GM18951 (cell line): Measurements from ENCODE around the gene BIRC6.

Experiments
- POLR2A ChIP-seq: IDR thresholded peaks from 4 replicates; pipeline ENCODE4 v1.6.1; 2011; ENCODE audit warnings: mild to moderate bottlenecking; ENCODE audit not compliant: insufficient read length, insufficient read depth; ENCODE audit errors: extremely low read depth
- in situ Hi-C: fragments of 300-500 bp; cut with MboI; formaldehyde crosslinking; loops from one replicate; pipeline ENCODE4 v1.12.0; 2022; ENCODE audit warnings: low sequenced_read_pairs, mixed read lengths, inconsistent platforms; ENCODE audit not compliant: unreplicated experiment

BIRC6 gene

GRCh38 chr2:32482471-32482870 is 125.6 kb downstream of the BIRC6 start:
- no peak for TF ChIP-seq POLR2A
- in situ Hi-C loops: no loop called here

- in situ Hi-C loops: no loop called here
- TF ChIP-seq POLR2A: no peak
These were observed 128.1 kb downstream of the BIRC6 start for GRCh38 chr2:32484937-32485336.

- in situ Hi-C loops: no loop called here
- TF ChIP-seq POLR2A: no peak
These were observed 128.6 kb downstream of the BIRC6 start for GRCh38 chr2:32485399-32485798.

GRCh38 chr2:32489061-32489460 is 132.2 kb downstream of the BIRC6 start:
- in situ Hi-C loops: no loop called here

GRCh38 chr2:32491346-32491745 is 134.5 kb downstream of the BIRC6 start:
- in situ Hi-C loops: no loop called here
- TF ChIP-seq POLR2A: no peak

More at GRCh38 chr2:32489061-32489460, 132.2 kb downstream of the BIRC6 start:
- TF ChIP-seq POLR2A: no peak

GRCh38 chr2:32495139-32495538 is 138.3 kb downstream of the BIRC6 start:
- in situ Hi-C loops: no loop called here
- no peak for TF ChIP-seq POLR2A

- in situ Hi-C loops: no loop called here
- TF ChIP-seq POLR2A: no peak
These were observed 139.8 kb downstream of the BIRC6 start for GRCh38 chr2:32496662-32497061.

GRCh38 chr2:32498306-32498705 is 141.5 kb downstream of the BIRC6 start:
- no peak for TF ChIP-seq POLR2A
- in situ Hi-C loops: no loop called here

GRCh38 chr2:32502941-32503340 is 146.1 kb downstream of the BIRC6 start:
- no peak for TF ChIP-seq POLR2A

GRCh38 chr2:32504877-32505478 is 148.2 kb downstream of the BIRC6 start:
- in situ Hi-C loops: no loop called here

More at GRCh38 chr2:32502941-32503340, 146.1 kb downstream of the BIRC6 start:
- in situ Hi-C loops: no loop called here

GRCh38 chr2:32506446-32506845 is 149.6 kb downstream of the BIRC6 start:
- no peak for TF ChIP-seq POLR2A
- in situ Hi-C loops: no loop called here

More at GRCh38 chr2:32504877-32505478, 148.2 kb downstream of the BIRC6 start:
- TF ChIP-seq POLR2A: no peak

GRCh38 chr2:32514946-32515345 is 158.1 kb downstream of the BIRC6 start:
- in situ Hi-C loops: no loop called here
- TF ChIP-seq POLR2A: no peak

GRCh38 chr2:32516567-32516966 is 159.7 kb downstream of the BIRC6 start:
- no peak for TF ChIP-seq POLR2A
- in situ Hi-C loops: no loop called here

GRCh38 chr2:32522770-32523169 is 165.9 kb downstream of the BIRC6 start:
- in situ Hi-C loops: no loop called here
- no peak for TF ChIP-seq POLR2A

- TF ChIP-seq POLR2A: no peak
- in situ Hi-C loops: no loop called here
These were observed 166.9 kb downstream of the BIRC6 start for GRCh38 chr2:32523686-32524085.
